ENCODE data around the gene TBATA.

The TBATA gene

GRCh38 chr10:70785190-70785589, at the start of gene TBATA:
TBATA (minus strand) TSS chr10:70785377; CDS start chr10:70783379, 1,998 bp downstream.
- DNase-seq = no peak

GRCh38 chr10:70834441-70835151, 49.4 kb upstream of the TBATA start:
- no peak for DNase-seq

- DNase-seq = no peak
These were observed 48.8 kb upstream of the TBATA start for GRCh38 chr10:70834021-70834420.

GRCh38 chr10:70833601-70834000, 48.4 kb upstream of the TBATA start:
- DNase-seq = no peak

GRCh38 chr10:70832852-70833528, 47.8 kb upstream of the TBATA start:
- DNase-seq = no peak

GRCh38 chr10:70832221-70832620, 47.0 kb upstream of the TBATA start:
- no peak for DNase-seq

- no peak for DNase-seq
These were observed 45.0 kb upstream of the TBATA start for GRCh38 chr10:70830164-70830563.

GRCh38 chr10:70829543-70829942, 44.4 kb upstream of the TBATA start:
- no peak for DNase-seq

- no peak for DNase-seq
These were observed 43.7 kb upstream of the TBATA start for GRCh38 chr10:70828923-70829322.

- no peak for DNase-seq
These were observed 42.0 kb upstream of the TBATA start for GRCh38 chr10:70827086-70827757.

GRCh38 chr10:70822076-70822820, 37.1 kb upstream of the TBATA start:
- DNase-seq = no peak

GRCh38 chr10:70820976-70821750, 36.0 kb upstream of the TBATA start:
- no peak for DNase-seq

GRCh38 chr10:70816220-70816894, 31.2 kb upstream of the TBATA start:
- peak; percentile 85 for DNase-seq

GRCh38 chr10:70815504-70816219, 30.5 kb upstream of the TBATA start, which contains the start of gene SGPL1:
SGPL1 (plus strand) TSS chr10:70815948; CDS start chr10:70816854, 906 bp downstream.
- DNase-seq = peak; percentile 87

GRCh38 chr10:70814126-70814525, 28.9 kb upstream of the TBATA start:
- DNase-seq = no peak

- DNase-seq = no peak
These were observed 27.6 kb upstream of the TBATA start for GRCh38 chr10:70812814-70813213.

GRCh38 chr10:70811881-70812280, 26.7 kb upstream of the TBATA start:
- DNase-seq = no peak

- no peak for DNase-seq
These were observed 25.8 kb upstream of the TBATA start for GRCh38 chr10:70810967-70811366.

GRCh38 chr10:70809726-70810125, 24.5 kb upstream of the TBATA start:
- DNase-seq = no peak

GRCh38 chr10:70809011-70809611, 23.9 kb upstream of the TBATA start:
- no peak for DNase-seq

GRCh38 chr10:70807556-70807955, 22.4 kb upstream of the TBATA start:
- DNase-seq = no peak

Measured in right hindlimb (tissue), 1 donor.